ENCODE results near the gene SF1. TPM values are rescaled to one million over a fixed set of nuclear protein-coding genes. Genes with fewer than 3 reads are reported as not detected.

The SF1 gene
- total RNA-seq, 1 donor from 2014 or later: 140 TPM

- H3K36me3 ChIP-seq: no peaks in the 10 kb centered on the region
- no peak within 1 kb of the TSS for H3K27ac ChIP-seq
Measured at GRCh38 chr11:64810271-64810890, 32.0 kb upstream of the SF1 start, which contains the start of gene MEN1. TSS of gene MEN1 (minus strand) at chr11:64810551. CDS start at chr11:64810109, 442 bp downstream.

DNA sequence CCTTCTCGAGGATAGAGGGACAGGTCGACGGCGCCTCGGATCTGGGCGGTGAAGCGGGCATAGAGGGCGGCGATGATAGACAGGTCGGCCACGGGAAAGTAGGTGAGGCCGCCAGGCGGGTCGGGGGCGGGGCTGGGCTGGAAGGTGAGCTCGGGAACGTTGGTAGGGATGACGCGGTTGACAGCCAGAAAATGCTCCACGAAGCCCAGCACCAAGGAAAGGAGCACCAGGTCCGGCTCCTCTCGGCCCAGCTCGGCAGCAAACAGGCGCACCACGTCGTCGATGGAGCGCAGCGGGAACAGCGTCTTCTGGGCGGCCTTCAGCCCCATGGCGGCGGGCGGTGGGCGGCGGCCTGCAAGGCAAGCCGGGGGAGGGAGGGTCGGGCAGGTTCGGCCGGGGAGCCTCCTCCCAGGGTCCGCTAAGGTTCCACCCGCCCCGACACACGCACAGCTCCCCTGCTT lies 31.5 kb upstream of the SF1 start:
- Histone ChIP-seq H3K79me2 (ENCODE audit: low read depth) (peaks cover 15% of the 10 kb centered on the region), H3K4me1 (peaks cover 4% of the 10 kb centered on the region), H3K36me3 (no peaks in the 10 kb centered on the region), H4K20me1 (ENCODE audit: low read depth) (peaks cover 15% of the 10 kb centered on the region), H3K27ac (no peak overlapping the region), H2AFZ (replicated peaks) (peak overlapping the region; percentile 92), H3K9ac (peak overlapping the region; percentile 69), H3K4me2 (peak overlapping the region; percentile 93), H3K4me3 (peak overlapping the region; percentile 98), H3F3A (ENCODE audit: low read depth) (peaks cover 7% of the 10 kb centered on the region), H3K9me3 (ENCODE audit: low read depth) (no peaks in the 10 kb centered on the region), H3K27me3 (no peaks in the 10 kb centered on the region)
- no peaks in the 10 kb centered on the region for H3K9me3 Mint-ChIP-seq
- DNase-seq (ENCODE audit: low spot score): peak; percentile 71
- H3K36me3 Mint-ChIP-seq: peaks cover 15% of the 10 kb centered on the region
- no peak overlapping the region for H3K27ac Mint-ChIP-seq
- H3K4me3 Mint-ChIP-seq: peak overlapping the region; percentile 95
- peaks cover 10% of the 10 kb centered on the region for H3K27me3 Mint-ChIP-seq (ENCODE audit: insufficient read depth, low read depth)
- peaks cover 16% of the 10 kb centered on the region for H3K4me1 Mint-ChIP-seq
- TF ChIP-seq EZH2phosphoT487 (IDR thresholded peaks at IDR 0.05) (no peak), CTCF (IDR thresholded peaks at IDR 0.05) (no peak), EZH2 (IDR thresholded peaks at IDR 0.05) (no peak)

More at GRCh38 chr11:64810271-64810890, 32.0 kb upstream of the SF1 start, which contains the start of gene MEN1:
- Histone ChIP-seq H3K4me1 (peaks cover 4% of the 10 kb centered on the region), H4K20me1 (ENCODE audit: low read depth) (peaks cover 15% of the 10 kb centered on the region), H3K9me3 (ENCODE audit: low read depth) (no peaks in the 10 kb centered on the region), H3K9ac (peak within 1 kb of the TSS; percentile 69), H3K4me2 (peak within 1 kb of the TSS; percentile 93), H3F3A (ENCODE audit: low read depth) (peaks cover 7% of the 10 kb centered on the region), H3K79me2 (ENCODE audit: low read depth) (peaks cover 15% of the 10 kb centered on the region), H3K4me3 (peak within 1 kb of the TSS; percentile 98), H3K27me3 (no peaks in the 10 kb centered on the region), H2AFZ (replicated peaks) (peak within 1 kb of the TSS; percentile 92)
- peak; percentile 99 for DNase-seq (ENCODE audit: low spot score)
- H3K27me3 Mint-ChIP-seq (ENCODE audit: insufficient read depth, low read depth): peaks cover 10% of the 10 kb centered on the region
- peaks cover 15% of the 10 kb centered on the region for H3K36me3 Mint-ChIP-seq
- no peaks in the 10 kb centered on the region for H3K9me3 Mint-ChIP-seq
- no peak for TF ChIP-seq EZH2phosphoT487 (IDR thresholded peaks at IDR 0.05)
- no peak for TF ChIP-seq EZH2 (IDR thresholded peaks at IDR 0.05)
- TF ChIP-seq CTCF (IDR thresholded peaks at IDR 0.05): no peak
- H3K27ac Mint-ChIP-seq: no peak within 1 kb of the TSS
- H3K4me3 Mint-ChIP-seq: peak within 1 kb of the TSS; percentile 95
- peaks cover 16% of the 10 kb centered on the region for H3K4me1 Mint-ChIP-seq

DNA sequence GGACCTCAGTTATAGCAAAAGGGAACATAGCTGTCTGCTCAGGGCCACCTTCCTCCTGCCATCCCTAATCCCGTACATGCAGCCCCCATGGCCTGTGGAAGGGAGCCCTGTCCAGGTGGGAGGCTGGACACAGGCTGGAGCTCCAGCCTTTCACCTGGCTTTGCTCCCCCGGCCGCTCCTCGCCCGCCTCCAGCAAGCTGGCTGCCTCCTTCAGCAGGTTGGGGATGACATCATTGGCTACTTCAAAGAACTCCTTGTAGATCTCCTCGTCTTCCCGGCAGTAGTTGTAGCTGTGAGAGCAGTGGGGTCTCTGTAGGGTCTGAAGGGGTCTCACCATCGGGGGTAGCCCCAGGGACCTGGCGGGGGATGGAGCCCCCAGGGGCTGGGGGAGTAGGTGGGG lies 27.1 kb upstream of the SF1 start:
- no peak overlapping the region for H2AFZ ChIP-seq (replicated peaks)
- H3K9me3 Mint-ChIP-seq: no peaks in the 10 kb centered on the region
- TF ChIP-seq EZH2phosphoT487 (IDR thresholded peaks at IDR 0.05) (no peak), CTCF (IDR thresholded peaks at IDR 0.05) (no peak), EZH2 (IDR thresholded peaks at IDR 0.05) (no peak)
- no peaks in the 10 kb centered on the region for H3K9me3 ChIP-seq (ENCODE audit: low read depth)
- no peaks in the 10 kb centered on the region for H3K27me3 ChIP-seq
- peaks cover 19% of the 10 kb centered on the region for H3K4me1 Mint-ChIP-seq
- peaks cover 8% of the 10 kb centered on the region for H3K27me3 Mint-ChIP-seq (ENCODE audit: insufficient read depth, low read depth)
- H3K36me3 Mint-ChIP-seq: peaks cover 15% of the 10 kb centered on the region
- no peak overlapping the region for H3K27ac Mint-ChIP-seq
- peak overlapping the region; percentile 42 for H3K4me3 Mint-ChIP-seq
- H3K4me3 ChIP-seq: no peak overlapping the region
- H3K36me3 ChIP-seq: no peaks in the 10 kb centered on the region
- no peak overlapping the region for H3K4me2 ChIP-seq
- peaks cover 4% of the 10 kb centered on the region for H3K4me1 ChIP-seq
- H3K27ac ChIP-seq: no peak overlapping the region
- no peak for DNase-seq (ENCODE audit: low spot score)
- H3F3A ChIP-seq (ENCODE audit: low read depth): peaks cover 28% of the 10 kb centered on the region
- H3K79me2 ChIP-seq (ENCODE audit: low read depth): peaks cover 15% of the 10 kb centered on the region
- H4K20me1 ChIP-seq (ENCODE audit: low read depth): peaks cover 26% of the 10 kb centered on the region
- no peak overlapping the region for H3K9ac ChIP-seq

Measured in neural progenitor cell (in vitro differentiated cells).